Measurements from ENCODE around the gene ZBTB20. TPM values are rescaled to one million over a fixed set of nuclear protein-coding genes. Genes with fewer than 3 reads are reported as not detected.

Gene ZBTB20
- total RNA-seq, 4 donors from 2014 or later = 69.9 to 112 (median 80.8) TPM

GRCh38 chr3:115040673-115041286, 106.3 kb downstream of the ZBTB20 start:
- WGBS = 54% methylated on average over 4 of the region's 4 CpGs
- H3K4me1 ChIP-seq = peaks cover 0 to 32% (median 17%) of the 10 kb centered on the region in 4 donors
- H3K9me3 ChIP-seq = no peaks in the 10 kb centered on the region
- no peak for DNase-seq (ENCODE audit: extremely low spot score)
- no peak overlapping the region for H3K27ac ChIP-seq (replicated peaks in 1 of 4)
- H3K27me3 ChIP-seq = no peaks in the 10 kb centered on the region
- TF ChIP-seq EP300 (IDR thresholded peaks at IDR 0.05) = no peak
- TF ChIP-seq POLR2AphosphoS5 (IDR thresholded peaks at IDR 0.05) = no peak
- no peak for TF ChIP-seq POLR2A (IDR thresholded peaks at IDR 0.05; ENCODE audit: low read depth)
- TF ChIP-seq, protein P1, sequence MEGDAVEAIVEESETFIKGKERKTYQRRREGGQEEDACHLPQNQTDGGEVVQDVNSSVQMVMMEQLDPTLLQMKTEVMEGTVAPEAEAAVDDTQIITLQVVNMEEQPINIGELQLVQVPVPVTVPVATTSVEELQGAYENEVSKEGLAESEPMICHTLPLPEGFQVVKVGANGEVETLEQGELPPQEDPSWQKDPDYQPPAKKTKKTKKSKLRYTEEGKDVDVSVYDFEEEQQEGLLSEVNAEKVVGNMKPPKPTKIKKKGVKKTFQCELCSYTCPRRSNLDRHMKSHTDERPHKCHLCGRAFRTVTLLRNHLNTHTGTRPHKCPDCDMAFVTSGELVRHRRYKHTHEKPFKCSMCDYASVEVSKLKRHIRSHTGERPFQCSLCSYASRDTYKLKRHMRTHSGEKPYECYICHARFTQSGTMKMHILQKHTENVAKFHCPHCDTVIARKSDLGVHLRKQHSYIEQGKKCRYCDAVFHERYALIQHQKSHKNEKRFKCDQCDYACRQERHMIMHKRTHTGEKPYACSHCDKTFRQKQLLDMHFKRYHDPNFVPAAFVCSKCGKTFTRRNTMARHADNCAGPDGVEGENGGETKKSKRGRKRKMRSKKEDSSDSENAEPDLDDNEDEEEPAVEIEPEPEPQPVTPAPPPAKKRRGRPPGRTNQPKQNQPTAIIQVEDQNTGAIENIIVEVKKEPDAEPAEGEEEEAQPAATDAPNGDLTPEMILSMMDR (IDR thresholded peaks at IDR 0.05) = peak; percentile 32 to 56 (median 51)
- H3K36me3 ChIP-seq = no peaks in the 10 kb centered on the region
- intact Hi-C loops (cut with DNase I) = no loop called here
- no peak overlapping the region for H3K4me3 ChIP-seq

GRCh38 chr3:115040246-115040645, 106.8 kb downstream of the ZBTB20 start:
- peaks cover 0 to 32% (median 17%) of the 10 kb centered on the region in 4 donors for H3K4me1 ChIP-seq
- no peak for TF ChIP-seq EP300 (IDR thresholded peaks at IDR 0.05)
- TF ChIP-seq POLR2A (IDR thresholded peaks at IDR 0.05; ENCODE audit: low read depth) = no peak
- TF ChIP-seq, protein P1 (IDR thresholded peaks at IDR 0.05) = no peak
- TF ChIP-seq POLR2AphosphoS5 (IDR thresholded peaks at IDR 0.05) = no peak
- intact Hi-C loops (cut with DNase I) = no loop called here
- no peaks in the 10 kb centered on the region for H3K36me3 ChIP-seq
- no peak for DNase-seq (ENCODE audit: extremely low spot score)
- H3K27me3 ChIP-seq = no peaks in the 10 kb centered on the region
- no peak overlapping the region for H3K27ac ChIP-seq (replicated peaks in 1 of 4)
- no peaks in the 10 kb centered on the region for H3K9me3 ChIP-seq
- H3K4me3 ChIP-seq = no peak overlapping the region

DNA sequence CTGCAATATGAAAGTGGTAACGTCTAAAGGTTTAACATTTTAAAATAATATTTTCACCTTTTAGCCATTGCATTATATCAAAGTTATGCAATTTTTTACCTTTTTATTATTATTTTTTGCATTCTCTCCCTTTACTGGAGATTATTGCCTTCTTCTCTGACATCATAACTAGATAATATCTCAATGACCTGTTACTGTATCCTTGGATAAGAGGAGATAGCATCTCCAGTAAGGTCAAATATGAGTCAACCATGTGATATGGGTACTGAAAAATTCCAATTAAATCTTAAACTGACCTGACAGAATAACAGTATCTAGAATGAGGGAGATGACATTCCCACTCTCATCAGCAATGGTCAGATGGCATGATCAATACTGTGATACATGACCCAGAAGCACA, 108.3 kb downstream of the ZBTB20 start:
- WGBS = 98% methylated on average over 1 of the region's 1 CpG
- H3K27me3 ChIP-seq = no peaks in the 10 kb centered on the region
- H3K4me1 ChIP-seq = peaks cover 0 to 32% (median 17%) of the 10 kb centered on the region in 4 donors
- DNase-seq (ENCODE audit: extremely low spot score) = no peak
- intact Hi-C loops (cut with DNase I) = no loop called here
- no peaks in the 10 kb centered on the region for H3K9me3 ChIP-seq
- TF ChIP-seq POLR2A (IDR thresholded peaks at IDR 0.05; ENCODE audit: low read depth) (no peak), EP300 (IDR thresholded peaks at IDR 0.05) (no peak), POLR2AphosphoS5 (IDR thresholded peaks at IDR 0.05) (no peak)
- TF ChIP-seq, protein P1 (IDR thresholded peaks at IDR 0.05) = no peak
- H3K36me3 ChIP-seq = no peaks in the 10 kb centered on the region
- no peak overlapping the region for H3K4me3 ChIP-seq
- H3K27ac ChIP-seq (replicated peaks in 1 of 4) = no peak overlapping the region

GRCh38 chr3:115022835-115023398, 124.2 kb downstream of the ZBTB20 start:
- Histone ChIP-seq H3K27ac (replicated peaks in 1 of 4) (peak overlapping the region in 3 of 4 donors; percentile 37 to 63 (median 49)), H3K4me1 (peaks cover 5 to 60% (median 49%) of the 10 kb centered on the region in 4 donors), H3K4me3 (no peak overlapping the region), H3K9me3 (no peaks in the 10 kb centered on the region), H3K36me3 (no peaks in the 10 kb centered on the region), H3K27me3 (no peaks in the 10 kb centered on the region)
- DNase-seq (ENCODE audit: extremely low spot score) = no peak
- TF ChIP-seq POLR2AphosphoS5 (IDR thresholded peaks at IDR 0.05) (no peak), EP300 (IDR thresholded peaks at IDR 0.05) (no peak), POLR2A (IDR thresholded peaks at IDR 0.05; ENCODE audit: low read depth) (no peak)
- TF ChIP-seq, protein P1 (IDR thresholded peaks at IDR 0.05) = no peak
- intact Hi-C loops (cut with DNase I) = no loop called here
- WGBS = 88% methylated on average over 1 of the region's 1 CpG

Measured in esophagus muscularis mucosa (tissue), 4 donors.